H1 (cell line): Measurements from ENCODE around the gene GPC6. TPM values are rescaled to one million over a fixed set of nuclear protein-coding genes. Genes with fewer than 3 reads are reported as not detected.

Source experiments
- CTCF ChIA-PET: fragments of 300-600 bp; sonication (Branson Sonifier 250); formaldehyde crosslinking; loops from one replicate; lab custom pipeline; 2021; ENCODE audit not compliant: partially characterized antibody; lab: Charles Lee
- POLR2A ChIA-PET: fragments of 300-600 bp; sonication (Branson Sonifier 250); formaldehyde crosslinking; loops from one replicate; lab custom pipeline; 2021; ENCODE audit warnings: inconsistent platforms; ENCODE audit not compliant: partially characterized antibody; lab: Charles Lee
- DNase-seq, 2 experiments: peaks; one replicate each; pipeline versions ENCODE4 v3.0.0 to v3.0.0-alpha.2; 2010 to 2022; ENCODE audit warnings: low spot score in 2 of 2, low read depth in 1 of 2, mixed read lengths in 1 of 2
- FAIRE-seq: peaks from 2 replicates; lab custom pipeline; 2011; peaks lifted over from hg19 to GRCh38; lab: Jason Lieb, UNC
- H2AFZ ChIP-seq: 2 replicates; pipeline ENCODE4 v1.8.1; 2012; ENCODE audit warnings: low read length, inconsistent platforms
- H2AK5ac ChIP-seq: 2 replicates; pipeline ENCODE4 v1.6.1; 2013; ENCODE audit warnings: low read depth, low read length
- H2BK120ac ChIP-seq: replicated peaks from 2 replicates; pipeline ENCODE3; 2013; ENCODE audit warnings: low read depth, low read length, inconsistent platforms
- H2BK12ac ChIP-seq: 2 replicates; pipeline ENCODE4 v1.6.1; 2013; ENCODE audit warnings: low read depth, low read length
- H2BK15ac ChIP-seq: 2 replicates; pipeline ENCODE4 v1.6.1; 2013; ENCODE audit warnings: low read length
- H2BK20ac ChIP-seq: 2 replicates; pipeline ENCODE4 v1.6.1; 2013; ENCODE audit warnings: low read length
- H2BK5ac ChIP-seq: 2 replicates; pipeline ENCODE4 v1.6.1; 2013; ENCODE audit warnings: low read depth, low read length
- H3K14ac ChIP-seq: 2 replicates; pipeline ENCODE4 v1.6.1; 2013; ENCODE audit warnings: inconsistent platforms; ENCODE audit not compliant: insufficient read length
- H3K18ac ChIP-seq: 2 replicates; pipeline ENCODE4 v1.6.1; 2013; ENCODE audit warnings: low read length; ENCODE audit errors: extremely low read depth
- H3K23ac ChIP-seq: 2 replicates; pipeline ENCODE4 v1.6.1; 2013; ENCODE audit warnings: inconsistent platforms; ENCODE audit not compliant: insufficient read length
- H3K23me2 ChIP-seq: 2 replicates; pipeline ENCODE4 v1.6.1; 2013; ENCODE audit warnings: low read depth, low read length
- H3K27ac ChIP-seq: 2 replicates; pipeline ENCODE4 v1.6.1; 2011; ENCODE audit warnings: low read depth, low read length, inconsistent platforms
- H3K27me3 ChIP-seq, 4 experiments: replicated peaks in 1 of 4; 1 replicate in 1 of 4; 2 replicates in 3 of 4; pipeline versions ENCODE4 v1.6.1 to v1.8.1; 2011 to 2013; ENCODE audit warnings: low read length in 3 of 4, mild to moderate bottlenecking in 3 of 4, inconsistent platforms in 2 of 4, mixed read lengths in 2 of 4, moderate library complexity in 1 of 4; ENCODE audit not compliant: control insufficient read depth in 3 of 4, insufficient read depth in 3 of 4; ENCODE audit errors: extremely low read depth in 1 of 4
- H3K36me3 ChIP-seq, 4 experiments: 2 replicates each; pipeline versions ENCODE4 v1.6.1 to v1.8.1; 2011 to 2013; ENCODE audit warnings: mild to moderate bottlenecking in 4 of 4, low read length in 3 of 4, moderate library complexity in 2 of 4, control low read depth in 1 of 4, inconsistent platforms in 1 of 4; ENCODE audit not compliant: insufficient read depth in 4 of 4, control insufficient read depth in 2 of 4
- H3K4ac ChIP-seq: replicated peaks from 2 replicates; pipeline ENCODE3; 2013; ENCODE audit warnings: low read length, low read depth, mixed read lengths, inconsistent platforms; ENCODE audit not compliant: insufficient read length
- H3K4me1 ChIP-seq, 4 experiments: replicated peaks in 1 of 4; 1 replicate in 1 of 4; 2 replicates in 3 of 4; pipeline versions ENCODE4 v1.6.1 to v1.8.1; 2011 to 2013; ENCODE audit warnings: low read length in 3 of 4, inconsistent platforms in 2 of 4, mixed read lengths in 1 of 4; ENCODE audit not compliant: insufficient read depth in 4 of 4, control insufficient read depth in 3 of 4
- H3K4me2 ChIP-seq, 2 experiments: 2 replicates each; pipeline versions ENCODE4 v1.6.1 to v1.8.1; 2011 to 2013; ENCODE audit warnings: low read depth in 2 of 2, low read length in 2 of 2, control low read depth in 1 of 2, inconsistent platforms in 1 of 2, mild to moderate bottlenecking in 1 of 2; ENCODE audit not compliant: insufficient read depth in 1 of 2
- H3K4me3 ChIP-seq, 4 experiments: fragments of 200-600, 300-600 bp in 1 of 4; sonication (generic), shearing (Covaris generic), sonication (Bioruptor Twin) in 1 of 4; 2 replicates each; pipeline versions ENCODE4 v1.5.1 to v1.8.1; 2011 to 2016; ENCODE audit warnings: low read length in 4 of 4, low read depth in 3 of 4, control low read depth in 2 of 4, inconsistent platforms in 2 of 4, mild to moderate bottlenecking in 2 of 4, mixed read lengths in 1 of 4, moderate library complexity in 1 of 4; ENCODE audit not compliant: insufficient read depth in 2 of 4; ENCODE audit errors: extremely low read depth in 1 of 4
- H3K56ac ChIP-seq: replicated peaks from 2 replicates; pipeline ENCODE3; 2013; ENCODE audit warnings: low read depth, mild to moderate bottlenecking, mixed read lengths, low read length, inconsistent platforms; ENCODE audit not compliant: insufficient read length
- H3K79me1 ChIP-seq: 2 replicates; pipeline ENCODE4 v1.6.1; 2013; ENCODE audit warnings: low read depth, low read length, control low read depth
- H3K79me2 ChIP-seq, 2 experiments: 2 replicates each; pipeline versions ENCODE4 v1.6.1 to v1.8.1; 2012 to 2013; ENCODE audit warnings: low read length in 2 of 2, mild to moderate bottlenecking in 2 of 2, inconsistent platforms in 1 of 2; ENCODE audit not compliant: insufficient read depth in 2 of 2, control insufficient read depth in 1 of 2
- H3K9ac ChIP-seq, 4 experiments: replicated peaks in 1 of 4; 1 replicate in 1 of 4; 2 replicates in 3 of 4; pipeline versions ENCODE4 v1.6.1 to v1.8.1; 2011 to 2013; ENCODE audit warnings: low read depth in 3 of 4, low read length in 3 of 4, control low read depth in 2 of 4, mild to moderate bottlenecking in 2 of 4, moderate library complexity in 2 of 4, inconsistent platforms in 1 of 4; ENCODE audit errors: extremely low read depth in 1 of 4
- H3K9me3 ChIP-seq, 2 experiments: 2 replicates each; pipeline versions ENCODE4 v1.6.1 to v1.8.1; 2012 to 2013; ENCODE audit warnings: mild to moderate bottlenecking in 2 of 2, moderate library complexity in 2 of 2, control low read depth in 1 of 2, inconsistent platforms in 1 of 2, low read depth in 1 of 2, low read length in 1 of 2, mixed read lengths in 1 of 2; ENCODE audit not compliant: insufficient read depth in 2 of 2
- H4K20me1 ChIP-seq, 2 experiments: replicated peaks in 1 of 2; 2 replicates each; pipeline versions ENCODE3 to v1.8.1; 2011 to 2013; ENCODE audit warnings: inconsistent platforms in 2 of 2, low read length in 2 of 2, mild to moderate bottlenecking in 1 of 2; ENCODE audit not compliant: insufficient read depth in 2 of 2, control insufficient read depth in 1 of 2
- H4K5ac ChIP-seq: 2 replicates; pipeline ENCODE4 v1.6.1; 2013; ENCODE audit warnings: low read length, low read depth, mixed read lengths, inconsistent platforms; ENCODE audit not compliant: insufficient read length
- H4K8ac ChIP-seq: 2 replicates; pipeline ENCODE4 v1.8.0; 2013; ENCODE audit warnings: mild to moderate bottlenecking, moderate library complexity, low read length, inconsistent platforms; ENCODE audit not compliant: insufficient read depth; ENCODE audit errors: extremely low read depth
- H4K91ac ChIP-seq: replicated peaks from 2 replicates; pipeline ENCODE3; 2013; ENCODE audit warnings: low read length, mixed read lengths, inconsistent platforms; ENCODE audit not compliant: insufficient read length
- CBX5 ChIP-seq: fragments of 300-800, 300-1000 bp; sonication (generic); IDR thresholded peaks from 2 replicates; pipeline ENCODE4 v1.7.1; 2016; ENCODE audit warnings: antibody characterized with exemption, low read length, low read depth
- CREB1 ChIP-seq: IDR thresholded peaks from 2 replicates; pipeline ENCODE4 v1.6.1; 2012; ENCODE audit warnings: inconsistent platforms
- E2F6 ChIP-seq: IDR thresholded peaks from 2 replicates; pipeline ENCODE4 v1.6.1; 2012; ENCODE audit warnings: inconsistent platforms
- GTF2F1 ChIP-seq: IDR thresholded peaks from 2 replicates; pipeline ENCODE4 v1.6.1; 2012; ENCODE audit warnings: low read depth, low read length, improper control_type of control experiment, borderline replicate concordance
- JUN ChIP-seq: IDR thresholded peaks from 2 replicates; pipeline ENCODE4 v1.6.1; 2011; ENCODE audit warnings: low read depth, mild to moderate bottlenecking, improper control_type of control experiment, low read length
- KDM4A ChIP-seq: IDR thresholded peaks from one replicate; pipeline ENCODE4 v1.7.1; 2012; ENCODE audit warnings: low read depth, mild to moderate bottlenecking, moderate library complexity, low read length, inconsistent platforms; ENCODE audit not compliant: severe bottlenecking
- SP1 ChIP-seq: IDR thresholded peaks from 2 replicates; pipeline ENCODE4 v1.6.1; 2011; ENCODE audit warnings: low read depth, low read length
- USF2 ChIP-seq: IDR thresholded peaks from 2 replicates; pipeline ENCODE4 v1.6.1; 2011; ENCODE audit warnings: low read length, improper control_type of control experiment
- WGBS, 2 experiments: shearing (Covaris generic) in 1 of 2; methylation state at CpG; one replicate each; pipeline versions ENCODE4 v1.1.6 to v1.1.7; 2013 to 2015; ENCODE audit warnings: low lambda C conversion rate in 2 of 2, mixed read lengths in 2 of 2, inconsistent platforms in 1 of 2, low coverage in 1 of 2, missing lambda C conversion rate in 1 of 2; ENCODE audit not compliant: insufficient replicate concordance in 2 of 2, insufficient coverage in 1 of 2, insufficient read length in 1 of 2; ENCODE audit errors: extremely low coverage in 1 of 2, missing lambda C conversion rate in 1 of 2; 5-methylcytosine and 5-hydroxymethylcytosine counted together
- polyA plus RNA-seq, 7 experiments: library from polyadenylated mRNA; depleted of rRNA in 3 of 7; stranded (reverse) in 5 of 7; unstranded in 2 of 7; fragments of >200 nt in 5 of 7; fragments of 200-250 nt in 2 of 7; gene quantifications; 1 replicate in 5 of 7; 2 replicates in 1 of 7; 4 replicates in 1 of 7; pipeline versions ENCODE4 v1.2.1 to v1.2.3, GENCODE V29; 2011 to 2013; ENCODE audit warnings: missing spikeins in 2 of 7, mixed read lengths in 2 of 7
- total RNA-seq: library from RNA; stranded (reverse); fragmentation: NEBNext Ultra II Directional; extraction: Animal tissue kit (Norgen Biotek cat#: 25700); gene quantifications from 2 replicates; pipeline ENCODE4 v1.2.1, GENCODE V29; 2021

GPC6 gene
- total and polyA plus RNA-seq, 2 of the 8 experiments (the other 6 are each of a cell fraction or from before 2014, with no cell fraction given), result 5.4 to 12.0 TPM

GRCh38 chr13:93535251-93535650 lies 308.6 kb downstream of the GPC6 start:
- Histone ChIP-seq H4K5ac (no peak overlapping the region), H2BK5ac (no peak overlapping the region), H2BK12ac (no peak overlapping the region), H3K4ac (no peak overlapping the region), H3K27me3 (no peaks in the 10 kb centered on the region), H2AK5ac (no peak overlapping the region), H4K8ac (no peak overlapping the region), H3K79me1 (no peaks in the 10 kb centered on the region; the same call in 1 of the 2 replicates), H2AFZ (no peak overlapping the region), H2BK15ac (no peak overlapping the region), H4K91ac (no peak overlapping the region), H3K9me3 (no peaks in the 10 kb centered on the region), H3K23ac (no peak overlapping the region), H2BK20ac (no peak overlapping the region), H3K79me2 (no peaks in the 10 kb centered on the region), H3K4me3 (no peak overlapping the region), H3K14ac (no peak overlapping the region), H3K56ac (no peak overlapping the region), H3K18ac (no peak overlapping the region), H3K4me2 (no peak overlapping the region), H4K20me1 (no peaks in the 10 kb centered on the region), H3K27ac (no peak overlapping the region), H2BK120ac (no peak overlapping the region), H3K23me2 (no peaks in the 10 kb centered on the region), H3K36me3 (no peaks in the 10 kb centered on the region), H3K9ac (no peak overlapping the region), H3K4me1 (no peaks in the 10 kb centered on the region)
- TF ChIP-seq KDM4A (no peak), SP1 (no peak), JUN (no peak), USF2 (no peak), E2F6 (no peak), CBX5 (no peak), CREB1 (no peak), GTF2F1 (no peak)
- POLR2A ChIA-PET, result no interaction called here
- FAIRE-seq (no peak), DNase-seq (no peak)
- CTCF ChIA-PET, result interaction anchor here (1.1 kb wide), 1 partner anchor 10 kb away, joined by 5 read pairs; no protein-coding TSS in a partner anchor
- 100% methylated on average over 1 of the region's 1 CpG; no CpG with 5 or more reads in 1 of the 2 experiments for WGBS, 2 experiments
